ENCODE results near the gene YIPF7.

The YIPF7 gene

DNA sequence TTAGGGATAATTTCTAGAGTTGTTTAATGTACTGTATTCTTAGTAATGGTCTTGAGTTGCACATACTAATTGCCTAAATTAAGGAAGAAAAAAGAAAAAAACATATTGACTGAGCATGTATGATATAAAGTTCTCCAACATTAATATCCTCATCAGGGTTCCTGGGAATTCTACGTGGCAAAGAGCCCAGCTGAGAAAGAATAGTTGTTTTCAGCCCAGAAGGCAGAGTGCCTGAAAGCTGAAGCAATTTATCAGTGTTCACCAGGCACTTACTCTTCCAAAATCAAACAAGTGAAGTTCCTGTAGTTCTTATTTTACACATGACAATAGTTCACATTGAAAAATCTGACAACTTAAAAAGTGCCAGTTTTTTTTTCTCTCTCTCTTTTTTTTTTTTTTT lies 27.7 kb downstream of the YIPF7 start:
- DNase-seq (ENCODE audit: low read depth in 1 of 2, low spot score in 1 of 2), result no peak

DNA sequence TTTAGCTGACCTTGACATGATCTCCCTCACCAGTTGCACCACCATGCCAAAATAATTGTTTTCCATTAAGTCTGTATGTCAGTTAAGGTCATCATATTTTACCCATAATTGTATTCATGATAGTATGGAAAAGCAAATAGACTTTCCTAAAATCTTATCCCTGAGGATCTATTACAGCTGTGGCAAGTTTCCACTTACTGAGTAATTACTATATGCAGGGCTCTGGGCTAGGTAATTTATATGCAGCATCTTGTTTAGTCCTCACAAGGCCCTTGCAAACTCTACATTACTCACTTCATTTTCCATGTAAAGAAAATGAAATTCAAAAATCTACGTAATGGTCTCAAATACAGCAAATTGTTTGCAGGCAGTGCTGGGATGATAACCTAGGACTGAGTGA lies 34.8 kb downstream of the YIPF7 start:
- DNase-seq (ENCODE audit: low read depth in 1 of 2, low spot score in 1 of 2), result no peak

DNA sequence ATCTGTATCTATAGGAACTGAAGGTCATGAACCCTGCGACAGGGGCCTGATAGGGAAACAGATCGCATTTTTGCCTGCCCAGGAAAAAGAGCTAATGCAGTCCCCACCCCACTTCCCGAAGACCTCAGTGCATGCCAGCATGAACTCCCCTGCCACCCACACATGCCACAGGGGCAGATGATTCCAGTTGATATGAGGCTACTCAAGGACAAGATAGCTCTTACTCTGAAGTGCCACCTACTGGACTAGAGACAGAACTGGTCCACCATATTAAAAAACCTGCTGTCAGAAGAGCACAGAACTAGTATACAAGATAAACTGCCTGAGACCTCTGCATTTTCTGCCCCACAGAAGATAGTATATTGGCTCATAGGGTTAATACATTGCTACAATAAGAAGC lies 68.0 kb downstream of the YIPF7 start:
- DNase-seq (ENCODE audit: low read depth in 1 of 2, low spot score in 1 of 2), result no peak

DNA sequence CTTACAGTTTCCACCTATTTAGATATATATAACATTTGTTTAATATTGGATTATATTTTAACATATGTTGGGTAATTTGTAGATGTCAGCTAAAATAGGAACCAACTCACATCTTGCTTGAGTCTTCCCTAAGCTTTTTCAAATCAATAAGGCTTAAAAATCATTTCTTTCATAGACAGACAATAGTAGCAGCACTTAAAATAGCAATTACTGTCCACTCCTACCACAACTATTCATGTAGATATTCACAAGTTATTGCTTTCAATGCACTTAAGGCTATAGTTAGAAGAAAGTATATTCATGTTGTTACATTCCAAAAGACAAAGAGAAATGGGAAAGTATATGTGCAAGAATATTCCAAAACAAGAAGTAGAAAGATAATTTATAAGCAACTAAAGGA lies 71.2 kb downstream of the YIPF7 start:
- DNase-seq (ENCODE audit: low read depth in 1 of 2, low spot score in 1 of 2), result no peak

DNA sequence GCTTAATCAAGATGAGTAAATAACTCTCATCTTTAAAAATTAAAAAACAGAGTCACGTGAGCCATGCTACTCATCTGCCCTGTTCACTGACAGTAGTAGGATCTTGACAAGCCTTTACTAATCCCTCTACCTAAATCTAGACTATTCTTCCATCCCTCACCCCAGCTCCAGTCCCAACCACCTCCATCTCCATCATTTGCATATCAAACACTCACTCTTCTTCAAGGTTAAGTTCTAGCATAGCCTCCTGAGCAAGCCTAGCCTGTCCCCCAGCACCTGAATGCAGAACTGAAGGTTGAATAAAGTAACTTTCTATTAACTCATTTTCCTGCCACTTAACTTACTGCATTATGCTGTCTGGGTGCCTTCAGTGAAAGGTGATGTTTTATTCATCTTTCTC lies 72.5 kb downstream of the YIPF7 start:
- no peak for DNase-seq (ENCODE audit: low read depth in 1 of 2, low spot score in 1 of 2)

Data from activated T-helper 1 cell treated with anti-CD3 and anti-CD28 coated beads, Interleukin-2, amount 50 U/mL, for 16 hours (primary cell).